ENCODE results near the gene TSPAN33.

- TF ChIP-seq POLR2A (IDR thresholded peaks at IDR 0.05; ENCODE audit: low read depth, low read length): no peak
- TF ChIP-seq POLR2AphosphoS5 (IDR thresholded peaks at IDR 0.05; ENCODE audit: low read depth, low read length): no peak
- TF ChIP-seq TAF1 (IDR thresholded peaks at IDR 0.05; ENCODE audit: low read depth, low read length): no peak
- TF ChIP-seq PAX5 (IDR thresholded peaks at IDR 0.05; ENCODE audit: insufficient read depth, low read length, severe bottlenecking): no peak
Observed at GRCh38 chr7:129127601-129128000, 16.9 kb upstream of the TSPAN33 start.

Measured in GM12891 (cell line).